Type B pancreatic cell (in vitro differentiated cells): ENCODE data around the gene OR2C3. TPM values are rescaled to one million over a fixed set of nuclear protein-coding genes. Genes with fewer than 3 reads are reported as not detected.

Experiments
- DNase-seq: peaks from one replicate; pipeline ENCODE4 v3.0.0; 2021; ENCODE audit warnings: mixed read lengths; ENCODE audit not compliant: unreplicated experiment; ENCODE audit errors: extremely low spot score
- H3K27ac Mint-ChIP-seq: 2 replicates; pipeline ENCODE4 v1.8.0; 2021; ENCODE audit warnings: mild to moderate bottlenecking, mixed read lengths
- H3K27me3 Mint-ChIP-seq: 2 replicates; pipeline ENCODE4 v1.8.0; 2021; ENCODE audit warnings: mixed read lengths
- H3K36me3 Mint-ChIP-seq: 2 replicates; pipeline ENCODE4 v1.8.0; 2021; ENCODE audit warnings: mixed read lengths
- H3K4me1 Mint-ChIP-seq: one replicate; pipeline ENCODE4 v1.8.0; 2021; ENCODE audit warnings: mixed read lengths; ENCODE audit not compliant: unreplicated experiment
- H3K4me3 Mint-ChIP-seq: 2 replicates; pipeline ENCODE4 v1.8.0; 2021; ENCODE audit warnings: mild to moderate bottlenecking, mixed read lengths
- H3K9me3 Mint-ChIP-seq: 2 replicates; pipeline ENCODE4 v1.8.0; 2021; ENCODE audit warnings: mixed read lengths
- total RNA-seq: library from RNA; stranded (reverse); gene quantifications from 2 replicates; pipeline ENCODE4 v1.2.1, GENCODE V29; 2021; ENCODE audit warnings: low replicate concordance
- TF ChIP-seq, protein P1 (sequence below): fragments of 200-600 bp; sonication (generic); conservative IDR thresholded peaks from 2 replicates; pipeline ENCODE4 v1.5.0; 2021; ENCODE audit warnings: antibody characterized with exemption, mild to moderate bottlenecking

The OR2C3 gene
- total RNA-seq, 1 donor from 2014 or later: not detected

DNA sequence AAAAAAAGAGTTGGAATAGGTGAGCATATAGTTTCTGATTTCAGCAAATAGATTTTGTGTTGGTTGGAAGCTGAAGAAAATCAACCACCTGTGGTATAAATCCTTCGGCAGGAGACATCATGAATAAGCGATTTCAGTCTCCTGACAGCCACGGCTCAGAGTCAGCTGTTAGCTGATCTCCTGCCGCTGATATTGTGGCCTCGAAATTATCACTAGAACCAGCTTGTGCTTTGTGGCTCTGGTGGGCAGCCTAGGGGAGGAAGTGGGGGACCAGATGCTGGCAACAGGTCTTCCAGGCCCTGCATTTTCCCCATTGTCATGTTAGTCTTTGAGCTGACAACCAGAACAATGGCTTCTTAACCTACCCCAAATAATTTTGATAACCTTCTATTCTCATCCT, 11.9 kb upstream of the OR2C3 start:
- Mint-ChIP-seq H3K27me3 (no peaks in the 10 kb centered on the region), H3K27ac (no peak overlapping the region), H3K36me3 (no peaks in the 10 kb centered on the region), H3K4me1 (no peaks in the 10 kb centered on the region), H3K9me3 (no peaks in the 10 kb centered on the region), H3K4me3 (no peak overlapping the region)
- TF ChIP-seq, protein P1, sequence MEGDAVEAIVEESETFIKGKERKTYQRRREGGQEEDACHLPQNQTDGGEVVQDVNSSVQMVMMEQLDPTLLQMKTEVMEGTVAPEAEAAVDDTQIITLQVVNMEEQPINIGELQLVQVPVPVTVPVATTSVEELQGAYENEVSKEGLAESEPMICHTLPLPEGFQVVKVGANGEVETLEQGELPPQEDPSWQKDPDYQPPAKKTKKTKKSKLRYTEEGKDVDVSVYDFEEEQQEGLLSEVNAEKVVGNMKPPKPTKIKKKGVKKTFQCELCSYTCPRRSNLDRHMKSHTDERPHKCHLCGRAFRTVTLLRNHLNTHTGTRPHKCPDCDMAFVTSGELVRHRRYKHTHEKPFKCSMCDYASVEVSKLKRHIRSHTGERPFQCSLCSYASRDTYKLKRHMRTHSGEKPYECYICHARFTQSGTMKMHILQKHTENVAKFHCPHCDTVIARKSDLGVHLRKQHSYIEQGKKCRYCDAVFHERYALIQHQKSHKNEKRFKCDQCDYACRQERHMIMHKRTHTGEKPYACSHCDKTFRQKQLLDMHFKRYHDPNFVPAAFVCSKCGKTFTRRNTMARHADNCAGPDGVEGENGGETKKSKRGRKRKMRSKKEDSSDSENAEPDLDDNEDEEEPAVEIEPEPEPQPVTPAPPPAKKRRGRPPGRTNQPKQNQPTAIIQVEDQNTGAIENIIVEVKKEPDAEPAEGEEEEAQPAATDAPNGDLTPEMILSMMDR: no peak
- DNase-seq: no peak

- Mint-ChIP-seq H3K9me3 (no peaks in the 10 kb centered on the region), H3K27me3 (no peaks in the 10 kb centered on the region), H3K4me1 (no peaks in the 10 kb centered on the region), H3K36me3 (no peaks in the 10 kb centered on the region), H3K27ac (no peak overlapping the region), H3K4me3 (no peak overlapping the region)
- DNase-seq: no peak
- TF ChIP-seq, protein P1: no peak
Observed at GRCh38 chr1:247542811-247543210, 6.6 kb upstream of the OR2C3 start.

DNA sequence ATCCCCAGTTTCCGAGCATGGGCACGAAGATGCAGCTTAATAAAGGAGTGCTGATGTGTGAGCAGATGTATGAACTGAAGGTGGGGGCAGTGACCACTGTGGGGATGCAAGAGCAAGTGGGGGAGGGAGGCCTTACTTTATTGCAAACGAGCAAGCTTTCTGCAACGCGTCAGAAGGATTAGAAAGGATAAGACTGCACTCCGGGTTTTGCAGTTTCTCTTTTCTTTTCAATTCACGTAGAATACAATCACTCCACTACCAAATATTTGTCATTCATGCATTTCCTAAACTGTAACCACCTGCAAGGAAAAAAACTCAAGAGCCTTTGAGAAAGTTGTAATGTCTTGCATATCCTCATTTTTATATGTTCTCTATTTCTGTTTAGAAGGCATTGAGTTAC, 4.3 kb upstream of the OR2C3 start:
- Mint-ChIP-seq H3K4me1 (no peaks in the 10 kb centered on the region), H3K36me3 (no peaks in the 10 kb centered on the region), H3K27ac (no peak overlapping the region), H3K27me3 (no peaks in the 10 kb centered on the region), H3K4me3 (no peak overlapping the region), H3K9me3 (no peaks in the 10 kb centered on the region)
- no peak for DNase-seq
- TF ChIP-seq, protein P1: no peak

DNA sequence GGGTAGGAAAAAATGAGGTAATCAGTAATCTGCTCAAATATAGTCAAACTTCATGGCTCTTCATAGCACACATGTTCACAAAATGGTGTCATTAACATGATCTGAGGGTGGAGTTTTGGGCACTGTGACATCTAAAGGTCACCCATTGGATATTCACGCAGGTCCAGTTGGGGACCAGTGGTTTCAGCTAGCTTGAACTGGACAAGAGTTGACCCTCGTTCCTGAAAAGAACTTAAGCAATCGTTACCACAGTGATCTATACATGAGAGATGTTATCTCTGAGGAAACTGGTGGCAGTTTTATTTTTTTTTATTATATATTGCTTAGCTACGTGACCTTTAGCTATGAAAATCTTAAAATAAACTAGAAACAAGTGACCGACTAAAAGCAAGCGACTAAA, 3.0 kb upstream of the OR2C3 start:
- H3K4me3 Mint-ChIP-seq: no peak overlapping the region
- no peaks in the 10 kb centered on the region for H3K36me3 Mint-ChIP-seq
- H3K27me3 Mint-ChIP-seq: no peaks in the 10 kb centered on the region
- TF ChIP-seq, protein P1: no peak
- H3K4me1 Mint-ChIP-seq: no peaks in the 10 kb centered on the region
- no peak overlapping the region for H3K27ac Mint-ChIP-seq
- no peak for DNase-seq
- no peaks in the 10 kb centered on the region for H3K9me3 Mint-ChIP-seq

GRCh38 chr1:247538561-247538960, 2.3 kb upstream of the OR2C3 start:
- H3K4me1 Mint-ChIP-seq: no peaks in the 10 kb centered on the region
- no peaks in the 10 kb centered on the region for H3K27me3 Mint-ChIP-seq
- no peaks in the 10 kb centered on the region for H3K9me3 Mint-ChIP-seq
- H3K27ac Mint-ChIP-seq: no peak overlapping the region
- TF ChIP-seq, protein P1: no peak
- H3K36me3 Mint-ChIP-seq: no peaks in the 10 kb centered on the region
- DNase-seq: no peak
- no peak overlapping the region for H3K4me3 Mint-ChIP-seq

GRCh38 chr1:247535402-247535801, 838 bp downstream of the OR2C3 start:
- Mint-ChIP-seq H3K27me3 (peaks cover 3% of the 10 kb centered on the region), H3K36me3 (no peaks in the 10 kb centered on the region), H3K9me3 (no peaks in the 10 kb centered on the region), H3K4me1 (no peaks in the 10 kb centered on the region), H3K4me3 (no peak overlapping the region), H3K27ac (no peak overlapping the region)
- DNase-seq: no peak
- TF ChIP-seq, protein P1: no peak
